ENCODE results near the gene MAN2C1.

- TF ChIP-seq CTCF (IDR thresholded peaks at IDR 0.05; ENCODE audit: insufficient read depth, low read length, poor library complexity, severe bottlenecking), result no peak
- TF ChIP-seq EZH2phosphoT487 (conservative IDR thresholded peaks at IDR 0.05; ENCODE audit: low read length), result no peak
Observed at GRCh38 chr15:75364881-75365280, 3.5 kb downstream of the MAN2C1 start.
